Endothelial cell (in vitro differentiated cells): ENCODE data around the gene IL10RA. TPM values are rescaled to one million over a fixed set of nuclear protein-coding genes. Genes with fewer than 3 reads are reported as not detected.

Source experiments
- DNase-seq: peaks from one replicate; pipeline ENCODE4 v3.0.0; 2021; ENCODE audit warnings: low spot score
- H3K27ac Mint-ChIP-seq: one replicate; pipeline ENCODE4 v1.8.0; 2021; ENCODE audit warnings: mixed read lengths, inconsistent platforms; ENCODE audit not compliant: unreplicated experiment
- H3K27me3 Mint-ChIP-seq: one replicate; pipeline ENCODE4 v1.8.0; 2021; ENCODE audit warnings: mild to moderate bottlenecking, moderate library complexity, mixed read lengths, inconsistent platforms; ENCODE audit not compliant: unreplicated experiment
- H3K36me3 Mint-ChIP-seq: one replicate; pipeline ENCODE4 v1.8.0; 2021; ENCODE audit warnings: mild to moderate bottlenecking, low read depth, mixed read lengths, inconsistent platforms; ENCODE audit not compliant: unreplicated experiment
- H3K4me1 Mint-ChIP-seq: one replicate; pipeline ENCODE4 v1.8.0; 2021; ENCODE audit warnings: mild to moderate bottlenecking, mixed read lengths, inconsistent platforms; ENCODE audit not compliant: unreplicated experiment
- H3K4me3 Mint-ChIP-seq: one replicate; pipeline ENCODE4 v1.8.0; 2021; ENCODE audit warnings: mild to moderate bottlenecking, mixed read lengths, inconsistent platforms; ENCODE audit not compliant: unreplicated experiment
- H3K9me3 Mint-ChIP-seq: one replicate; pipeline ENCODE4 v1.8.0; 2021; ENCODE audit warnings: mixed read lengths, inconsistent platforms; ENCODE audit not compliant: unreplicated experiment
- total RNA-seq: library from RNA; stranded (reverse); fragmentation: NEBNext Ultra II Directional; extraction: Animal tissue kit (Norgen Biotek cat#: 25700); gene quantifications from one replicate; pipeline ENCODE4 v1.2.1, GENCODE V29; 2021; ENCODE audit not compliant: unreplicated experiment
- TF ChIP-seq, protein P1 (sequence below): fragments of 200-600 bp; sonication (generic); IDR thresholded peaks from one replicate; pipeline ENCODE4 v1.5.0; 2021; ENCODE audit warnings: antibody characterized with exemption; ENCODE audit not compliant: unreplicated experiment

The IL10RA gene
- total RNA-seq, 1 donor from 2014 or later: 0.82 TPM

DNA sequence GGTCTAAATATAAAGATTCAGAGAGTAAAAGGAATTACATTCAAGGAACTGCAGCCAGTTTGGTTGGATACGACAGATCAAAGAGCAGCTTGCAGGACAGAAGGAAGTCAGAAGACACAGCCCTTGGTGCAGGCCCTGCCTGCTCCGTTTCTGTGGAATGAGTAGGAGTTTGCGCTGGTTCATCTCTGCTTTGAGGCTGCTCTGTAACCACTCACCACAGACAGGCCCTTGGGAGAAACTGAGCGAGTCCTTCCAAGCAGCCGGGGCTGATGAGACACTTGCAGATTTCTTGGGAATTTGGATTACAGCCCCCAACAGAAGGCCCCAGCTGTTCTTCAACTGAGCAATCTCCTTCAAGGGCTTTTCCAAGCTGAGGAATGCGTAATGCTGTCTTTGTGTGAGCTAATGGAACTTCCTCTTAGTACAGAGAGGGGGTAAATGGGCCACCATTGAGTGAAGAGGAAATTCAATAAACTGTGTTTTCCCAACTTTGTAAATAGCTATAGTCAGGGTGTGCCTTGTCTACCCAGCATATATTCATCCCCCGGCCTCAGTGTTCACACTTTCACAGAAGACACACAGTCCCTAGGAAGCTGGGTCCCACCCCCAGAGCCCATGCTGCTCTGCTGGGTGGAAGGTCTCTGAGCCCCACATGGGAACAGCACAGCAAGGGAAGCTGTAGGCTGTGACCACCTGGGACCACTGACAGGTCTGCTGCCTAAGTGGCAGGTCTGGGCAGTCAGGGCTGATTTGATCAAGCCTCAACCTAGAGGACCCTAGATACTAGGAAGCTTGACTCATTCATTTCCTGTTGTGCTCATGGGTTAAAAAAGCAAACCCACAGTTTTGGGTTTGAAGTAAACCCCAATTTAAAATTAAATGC lies 16.6 kb downstream of the IL10RA start:
- Mint-ChIP-seq H3K36me3 (no peaks in the 10 kb centered on the region), H3K4me3 (no peak overlapping the region), H3K27ac (no peak overlapping the region), H3K27me3 (peaks cover 5% of the 10 kb centered on the region), H3K4me1 (peaks cover 11% of the 10 kb centered on the region), H3K9me3 (no peaks in the 10 kb centered on the region)
- DNase-seq: no peak
- TF ChIP-seq, protein P1, sequence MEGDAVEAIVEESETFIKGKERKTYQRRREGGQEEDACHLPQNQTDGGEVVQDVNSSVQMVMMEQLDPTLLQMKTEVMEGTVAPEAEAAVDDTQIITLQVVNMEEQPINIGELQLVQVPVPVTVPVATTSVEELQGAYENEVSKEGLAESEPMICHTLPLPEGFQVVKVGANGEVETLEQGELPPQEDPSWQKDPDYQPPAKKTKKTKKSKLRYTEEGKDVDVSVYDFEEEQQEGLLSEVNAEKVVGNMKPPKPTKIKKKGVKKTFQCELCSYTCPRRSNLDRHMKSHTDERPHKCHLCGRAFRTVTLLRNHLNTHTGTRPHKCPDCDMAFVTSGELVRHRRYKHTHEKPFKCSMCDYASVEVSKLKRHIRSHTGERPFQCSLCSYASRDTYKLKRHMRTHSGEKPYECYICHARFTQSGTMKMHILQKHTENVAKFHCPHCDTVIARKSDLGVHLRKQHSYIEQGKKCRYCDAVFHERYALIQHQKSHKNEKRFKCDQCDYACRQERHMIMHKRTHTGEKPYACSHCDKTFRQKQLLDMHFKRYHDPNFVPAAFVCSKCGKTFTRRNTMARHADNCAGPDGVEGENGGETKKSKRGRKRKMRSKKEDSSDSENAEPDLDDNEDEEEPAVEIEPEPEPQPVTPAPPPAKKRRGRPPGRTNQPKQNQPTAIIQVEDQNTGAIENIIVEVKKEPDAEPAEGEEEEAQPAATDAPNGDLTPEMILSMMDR: no peak

DNA sequence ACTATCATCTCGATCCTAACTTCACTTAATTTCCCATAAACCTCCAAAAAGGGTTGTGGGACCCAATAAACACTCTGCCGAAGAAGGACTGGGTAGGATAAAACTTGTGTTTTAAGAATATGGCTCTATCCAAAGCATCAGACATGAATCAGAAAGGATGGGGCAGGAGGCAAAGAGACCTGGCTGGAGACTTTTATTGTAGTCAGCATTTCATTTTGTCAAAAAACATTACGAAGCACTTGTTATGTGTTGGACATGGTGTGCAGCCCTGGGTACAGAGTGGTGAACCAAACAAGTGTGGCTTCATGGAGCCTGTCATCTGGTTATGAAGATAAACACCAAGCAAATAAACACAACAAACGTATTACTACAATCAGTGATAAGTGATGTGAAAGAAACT lies 17.3 kb downstream of the IL10RA start:
- TF ChIP-seq, protein P1: no peak
- no peaks in the 10 kb centered on the region for H3K36me3 Mint-ChIP-seq
- H3K4me1 Mint-ChIP-seq: peaks cover 14% of the 10 kb centered on the region
- peaks cover 5% of the 10 kb centered on the region for H3K27me3 Mint-ChIP-seq
- H3K27ac Mint-ChIP-seq: no peak overlapping the region
- no peak for DNase-seq
- H3K9me3 Mint-ChIP-seq: no peaks in the 10 kb centered on the region
- no peak overlapping the region for H3K4me3 Mint-ChIP-seq

DNA sequence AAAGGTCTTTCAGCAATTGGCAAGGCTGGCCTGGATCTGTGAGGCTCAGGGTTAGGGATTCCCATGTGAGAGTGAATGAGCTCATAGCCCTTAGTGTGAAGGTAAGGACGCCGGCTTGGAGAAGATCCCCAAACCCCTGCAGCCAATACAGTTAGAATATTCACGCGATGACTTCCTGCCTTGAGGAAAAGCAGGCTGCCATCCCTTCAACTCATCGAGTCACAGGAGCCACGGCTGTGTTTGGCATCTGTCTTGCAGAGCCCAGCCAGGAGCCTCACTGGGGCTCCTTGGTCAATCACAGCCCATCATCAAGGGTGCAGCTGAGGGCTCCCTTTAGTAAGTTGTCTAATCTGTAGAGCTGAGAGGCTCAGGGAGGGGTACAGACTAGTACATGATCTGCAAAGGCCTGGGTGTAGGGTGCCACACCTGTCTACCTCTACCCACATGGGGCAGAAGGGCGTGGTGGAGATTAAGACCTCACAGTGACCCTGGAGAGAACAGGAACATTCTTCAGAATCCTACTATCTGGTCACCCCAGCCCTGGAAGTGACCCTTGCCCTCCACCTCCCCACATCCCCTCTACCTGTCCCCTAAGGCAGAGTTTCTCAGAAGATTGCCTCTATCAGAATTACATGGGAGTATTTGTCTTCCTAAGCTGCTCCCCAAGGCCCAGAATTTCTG lies 18.5 kb downstream of the IL10RA start:
- H3K4me3 Mint-ChIP-seq: no peak overlapping the region
- no peak for DNase-seq
- no peaks in the 10 kb centered on the region for H3K36me3 Mint-ChIP-seq
- H3K27me3 Mint-ChIP-seq: peaks cover 5% of the 10 kb centered on the region
- H3K4me1 Mint-ChIP-seq: peaks cover 16% of the 10 kb centered on the region
- H3K27ac Mint-ChIP-seq: no peak overlapping the region
- TF ChIP-seq, protein P1: no peak
- H3K9me3 Mint-ChIP-seq: no peaks in the 10 kb centered on the region

DNA sequence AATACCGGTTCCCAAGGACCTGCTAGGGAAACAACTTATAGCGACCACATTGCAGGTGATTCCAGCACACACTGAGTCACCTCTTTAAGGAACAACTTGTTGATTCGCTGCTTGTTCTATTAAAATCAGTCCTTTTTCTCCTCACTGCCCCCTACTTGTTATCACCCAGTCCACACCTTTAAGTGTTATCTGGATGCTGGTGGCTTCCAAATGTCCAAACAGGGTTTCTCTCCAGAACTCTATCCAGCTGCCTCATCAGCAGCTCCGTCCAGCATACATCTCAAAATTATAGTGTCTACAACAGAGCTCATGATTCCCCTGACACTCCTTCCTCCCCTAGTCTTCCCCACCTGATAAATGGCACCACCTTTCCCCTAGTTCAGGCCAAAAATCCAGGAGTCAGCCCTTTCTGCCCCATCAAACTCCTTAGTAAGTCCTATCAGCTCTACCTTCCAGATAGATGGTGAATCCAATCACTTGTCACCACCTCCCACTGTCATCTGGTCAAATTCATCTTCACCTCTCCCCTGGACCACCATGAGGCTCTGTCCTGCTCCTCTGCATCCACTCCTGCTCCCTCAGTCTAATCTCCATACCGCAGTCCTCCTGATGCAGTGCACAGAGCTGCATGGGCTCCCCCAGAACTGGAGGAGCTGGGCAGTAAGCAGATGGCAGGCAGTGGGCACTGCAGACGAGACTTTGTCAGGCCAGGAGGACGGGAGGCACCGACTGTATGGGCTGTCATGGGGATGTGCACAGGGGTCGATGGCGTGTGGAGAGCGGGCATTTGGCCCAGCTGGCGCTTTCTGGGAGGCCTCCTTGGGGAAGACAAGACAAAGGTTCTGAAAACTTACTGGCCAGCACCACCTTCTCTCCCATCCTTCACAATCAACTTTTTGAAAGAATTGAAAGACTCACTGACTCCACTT lies 19.3 kb downstream of the IL10RA start:
- Mint-ChIP-seq H3K4me3 (no peak overlapping the region), H3K9me3 (no peaks in the 10 kb centered on the region), H3K27ac (no peak overlapping the region), H3K27me3 (peaks cover 8% of the 10 kb centered on the region), H3K36me3 (no peaks in the 10 kb centered on the region), H3K4me1 (peaks cover 16% of the 10 kb centered on the region)
- TF ChIP-seq, protein P1: no peak
- DNase-seq: no peak
